Suprapubic skin (tissue), 4 donors: Measurements from ENCODE around the gene GNAL.

Experiments used
- CTCF ChIP-seq, 2 donors: fragments of 200-600 bp in 1 of 2; fragments of 450-650 bp in 1 of 2; sonication (generic) in 1 of 2; IDR thresholded peaks; one replicate each; pipeline ENCODE4 v1.5.1; 2016 to 2019; ENCODE audit warnings: antibody characterized with exemption in 2 of 2, mild to moderate bottlenecking in 1 of 2, moderate library complexity in 1 of 2
- POLR2A ChIP-seq, 2 donors: fragments of 450-650 bp; IDR thresholded peaks; one replicate each; pipeline ENCODE4 v1.6.1; 2017; ENCODE audit warnings: antibody characterized with exemption in 2 of 2, mild to moderate bottlenecking in 2 of 2, moderate library complexity in 2 of 2
- POLR2AphosphoS5 ChIP-seq, 3 donors: sonication (generic); formaldehyde crosslinking; IDR thresholded peaks; one replicate each; pipeline ENCODE4 v1.6.1; 2017; ENCODE audit warnings: antibody characterized with exemption in 3 of 3

DNA sequence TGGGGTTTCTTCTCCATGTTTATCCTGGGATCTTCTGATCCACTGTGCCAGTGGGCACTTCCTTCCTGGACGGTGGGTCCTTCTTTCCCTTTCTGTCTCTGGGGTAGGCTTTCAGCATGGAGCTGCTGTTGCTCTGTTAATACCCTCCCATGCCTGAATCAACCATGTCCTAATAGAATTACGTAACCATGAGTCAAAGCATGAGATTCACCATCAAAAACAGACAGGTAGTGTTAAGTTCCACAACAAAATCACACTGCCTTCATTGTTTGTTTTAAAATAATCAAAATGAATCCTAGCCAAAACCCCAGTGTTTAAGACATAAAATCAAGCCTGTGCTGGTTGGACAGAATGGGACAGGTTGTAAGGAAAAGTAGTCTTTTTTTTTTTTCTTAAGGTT is 37.5 kb downstream of the GNAL start:
- no peak for TF ChIP-seq CTCF (IDR thresholded peaks at IDR 0.05)
- no peak for TF ChIP-seq POLR2A (IDR thresholded peaks at IDR 0.05)
- TF ChIP-seq POLR2AphosphoS5 (IDR thresholded peaks at IDR 0.05), result no peak
